SK-N-SH (cell line): ENCODE results near the gene AKTIP.

Experiments
- FOXM1 ChIP-seq: IDR thresholded peaks from 2 replicates; pipeline ENCODE4 v1.4.0; 2012; ENCODE audit warnings: low read depth, mild to moderate bottlenecking
- RAD21 ChIP-seq: IDR thresholded peaks from 2 replicates; pipeline ENCODE4 v1.6.1; 2012; ENCODE audit warnings: mild to moderate bottlenecking, low read length
- RFX5 ChIP-seq: IDR thresholded peaks from 2 replicates; pipeline ENCODE4 v1.6.1; 2012; ENCODE audit warnings: mild to moderate bottlenecking, improper control_type of control experiment, low read length
- TAF1 ChIP-seq: IDR thresholded peaks from 2 replicates; pipeline ENCODE4 v1.6.1; 2012; ENCODE audit warnings: low read depth, mild to moderate bottlenecking, low read length, moderate library complexity, borderline replicate concordance
- TF ChIP-seq, protein P1 (sequence below): fragments of 200-600 bp; sonication (generic); IDR thresholded peaks from 2 replicates; pipeline ENCODE4 v1.6.1; 2017; ENCODE audit warnings: antibody characterized with exemption, mild to moderate bottlenecking, moderate library complexity

DNA sequence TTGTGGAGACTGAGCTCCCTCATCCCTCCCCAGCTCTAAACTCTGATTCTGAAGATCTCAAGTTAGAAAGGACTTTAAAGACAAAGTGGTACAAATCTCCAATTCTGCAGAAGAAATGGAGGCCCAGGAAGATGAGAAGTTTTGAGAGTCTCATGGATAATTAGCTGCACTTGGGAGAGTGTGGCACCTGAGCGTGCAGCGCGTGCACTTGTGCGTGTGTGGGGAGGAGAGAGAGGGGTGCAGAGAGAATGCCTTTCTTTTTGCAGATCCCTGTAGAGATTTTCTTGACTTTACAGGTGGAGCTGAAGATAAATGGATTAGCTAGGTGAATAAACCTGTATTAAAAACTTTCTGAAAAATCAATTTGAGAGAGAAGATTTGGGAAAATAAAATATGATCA lies 14.8 kb upstream of the AKTIP start:
- TF ChIP-seq, protein P1, sequence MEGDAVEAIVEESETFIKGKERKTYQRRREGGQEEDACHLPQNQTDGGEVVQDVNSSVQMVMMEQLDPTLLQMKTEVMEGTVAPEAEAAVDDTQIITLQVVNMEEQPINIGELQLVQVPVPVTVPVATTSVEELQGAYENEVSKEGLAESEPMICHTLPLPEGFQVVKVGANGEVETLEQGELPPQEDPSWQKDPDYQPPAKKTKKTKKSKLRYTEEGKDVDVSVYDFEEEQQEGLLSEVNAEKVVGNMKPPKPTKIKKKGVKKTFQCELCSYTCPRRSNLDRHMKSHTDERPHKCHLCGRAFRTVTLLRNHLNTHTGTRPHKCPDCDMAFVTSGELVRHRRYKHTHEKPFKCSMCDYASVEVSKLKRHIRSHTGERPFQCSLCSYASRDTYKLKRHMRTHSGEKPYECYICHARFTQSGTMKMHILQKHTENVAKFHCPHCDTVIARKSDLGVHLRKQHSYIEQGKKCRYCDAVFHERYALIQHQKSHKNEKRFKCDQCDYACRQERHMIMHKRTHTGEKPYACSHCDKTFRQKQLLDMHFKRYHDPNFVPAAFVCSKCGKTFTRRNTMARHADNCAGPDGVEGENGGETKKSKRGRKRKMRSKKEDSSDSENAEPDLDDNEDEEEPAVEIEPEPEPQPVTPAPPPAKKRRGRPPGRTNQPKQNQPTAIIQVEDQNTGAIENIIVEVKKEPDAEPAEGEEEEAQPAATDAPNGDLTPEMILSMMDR: no peak
- TF ChIP-seq RAD21: no peak
- TF ChIP-seq RFX5: no peak
- TF ChIP-seq FOXM1: no peak
- no peak for TF ChIP-seq TAF1
